Hepatocyte (in vitro differentiated cells): ENCODE data around the gene SHQ1.

Experiments
- CTCF ChIP-seq: fragments of 200-600 bp; sonication (generic); IDR thresholded peaks from 2 replicates; pipeline ENCODE4 v1.5.1; 2016; ENCODE audit warnings: antibody characterized with exemption, mild to moderate bottlenecking; ENCODE audit not compliant: poor library complexity
- EZH2 ChIP-seq: fragments of 200-600 bp; sonication (generic); IDR thresholded peaks from 2 replicates; pipeline ENCODE4 v1.6.1; 2016; ENCODE audit warnings: antibody characterized with exemption, mild to moderate bottlenecking, borderline replicate concordance

GRCh38 chr3:72746430-72747411, 101.5 kb downstream of the SHQ1 start:
- no peak for TF ChIP-seq CTCF
- TF ChIP-seq EZH2: no peak
